NB4 (cell line): ENCODE measurements around the gene PAQR7.

Experiments used
- CTCF ChIP-seq: IDR thresholded peaks from one replicate; pipeline ENCODE4 v1.5.1; 2012; ENCODE audit warnings: low read depth, low read length
- POLR2A ChIP-seq: IDR thresholded peaks from 2 replicates; pipeline ENCODE4 v1.6.1; 2011; ENCODE audit warnings: mild to moderate bottlenecking; ENCODE audit not compliant: insufficient read length; ENCODE audit errors: extremely low read depth
- TF ChIP-seq, protein P1 (sequence below): IDR thresholded peaks from 2 replicates; pipeline ENCODE4 v1.6.1; 2011; ENCODE audit warnings: low read depth, low read length

DNA sequence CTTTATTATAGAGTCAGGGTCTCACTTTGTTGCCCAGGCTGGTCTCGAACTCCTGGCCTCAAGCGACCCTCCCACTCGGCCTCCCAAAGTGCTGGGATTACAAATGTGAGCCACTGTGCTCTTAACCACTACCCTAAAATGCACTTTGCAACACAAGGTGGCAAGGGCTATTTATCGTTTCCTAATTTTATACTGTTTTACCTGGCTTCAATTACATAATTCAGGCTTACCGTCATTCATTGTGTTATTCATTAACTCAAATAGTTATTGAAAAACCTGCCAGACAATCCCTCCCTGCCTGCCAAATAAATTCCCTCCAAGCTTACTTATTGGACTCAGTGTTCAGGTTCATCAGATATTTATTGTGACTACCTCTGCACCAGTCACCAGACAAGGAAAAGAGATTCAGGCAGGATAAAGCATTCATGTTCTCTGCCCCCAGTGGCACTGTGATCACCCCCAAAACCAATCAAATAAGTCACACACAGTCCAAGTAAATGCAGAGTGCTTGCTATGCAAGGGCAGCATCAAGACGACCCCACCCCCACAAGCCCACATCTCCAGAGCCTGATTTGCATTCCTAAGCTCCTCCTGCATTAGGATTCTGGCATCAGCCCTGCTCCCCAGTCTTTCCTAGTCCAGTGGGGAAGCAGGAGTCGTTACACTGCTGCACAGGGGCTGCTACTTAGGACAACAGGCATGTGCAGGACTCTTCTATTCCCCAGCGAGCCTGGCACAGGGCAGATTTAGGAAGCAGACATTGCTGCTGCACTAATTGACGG lies 8.1 kb downstream of the PAQR7 start:
- TF ChIP-seq CTCF (no peak), POLR2A (no peak)
- TF ChIP-seq, protein P1, sequence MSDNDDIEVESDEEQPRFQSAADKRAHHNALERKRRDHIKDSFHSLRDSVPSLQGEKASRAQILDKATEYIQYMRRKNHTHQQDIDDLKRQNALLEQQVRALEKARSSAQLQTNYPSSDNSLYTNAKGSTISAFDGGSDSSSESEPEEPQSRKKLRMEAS: no peak
